ENCODE measurements around the gene WDR75.

The WDR75 gene

GRCh38 chr2:189481071-189481470, 39.8 kb downstream of the WDR75 start:
- TF ChIP-seq CTCF (conservative IDR thresholded peaks at IDR 0.05; ENCODE audit: low read depth, low read length) = no peak
- no peak overlapping the region for H3K4me3 ChIP-seq (ENCODE audit: low read depth, low read length)
- DNase-seq (ENCODE audit: low read depth) = no peak

GRCh38 chr2:189483571-189483970, 42.3 kb downstream of the WDR75 start:
- no peak overlapping the region for H3K4me3 ChIP-seq (ENCODE audit: low read depth, low read length)
- no peak for DNase-seq (ENCODE audit: low read depth)
- TF ChIP-seq CTCF (conservative IDR thresholded peaks at IDR 0.05; ENCODE audit: low read depth, low read length) = no peak

- no peak for DNase-seq (ENCODE audit: low read depth)
- no peak overlapping the region for H3K4me3 ChIP-seq (ENCODE audit: low read depth, low read length)
- no peak for TF ChIP-seq CTCF (conservative IDR thresholded peaks at IDR 0.05; ENCODE audit: low read depth, low read length)
Measured at GRCh38 chr2:189483980-189484740, 42.9 kb downstream of the WDR75 start.

GRCh38 chr2:189485146-189485545, 43.9 kb downstream of the WDR75 start:
- DNase-seq (ENCODE audit: low read depth) = no peak
- H3K4me3 ChIP-seq (ENCODE audit: low read depth, low read length) = no peak overlapping the region
- no peak for TF ChIP-seq CTCF (conservative IDR thresholded peaks at IDR 0.05; ENCODE audit: low read depth, low read length)

- no peak overlapping the region for H3K4me3 ChIP-seq (ENCODE audit: low read depth, low read length)
- no peak for TF ChIP-seq CTCF (conservative IDR thresholded peaks at IDR 0.05; ENCODE audit: low read depth, low read length)
- no peak for DNase-seq (ENCODE audit: low read depth)
Measured at GRCh38 chr2:189486237-189486770, 45.0 kb downstream of the WDR75 start.

- no peak for TF ChIP-seq CTCF (conservative IDR thresholded peaks at IDR 0.05; ENCODE audit: low read depth, low read length)
- no peak for DNase-seq (ENCODE audit: low read depth)
- H3K4me3 ChIP-seq (ENCODE audit: low read depth, low read length) = no peak overlapping the region
Measured at GRCh38 chr2:189487283-189488007, 46.2 kb downstream of the WDR75 start.
